ENCODE results near the gene QSOX1. TPM values are rescaled to one million over a fixed set of nuclear protein-coding genes. Genes with fewer than 3 reads are reported as not detected.
A peak's percentile ranks its signal among the peaks of the same experiment; 100 is the strongest.

The QSOX1 gene
- total RNA-seq, 4 donors from 2014 or later: 109 to 124 (median 119) TPM

DNA sequence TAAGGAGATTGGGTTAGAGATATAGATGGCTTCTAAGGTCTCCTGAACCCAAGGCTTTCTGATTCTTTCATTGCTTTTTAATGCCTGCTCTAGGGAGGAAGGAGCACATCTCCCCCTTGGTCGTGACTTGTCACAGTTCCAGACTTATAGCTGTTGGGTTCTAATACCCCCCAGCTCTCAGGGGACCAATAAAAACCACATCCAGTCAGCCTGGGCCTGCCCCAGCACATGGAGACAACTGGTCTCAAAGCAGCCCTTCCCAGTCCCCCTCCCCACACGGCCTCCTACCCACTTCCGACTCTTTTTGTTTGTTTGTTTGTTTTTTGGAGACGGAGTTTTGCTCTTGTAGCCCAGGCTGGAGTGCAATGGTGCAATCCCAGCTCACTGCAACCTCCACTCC is 23.3 kb downstream of the QSOX1 start:
- intact Hi-C loops (cut with DNase I; ENCODE audit: low total_unique reads): no loop called here
- in situ Hi-C loops (cut with MboI; ENCODE audit: low pct_ligation_motif_present in 1 of 4, low pct_unique_long_range_greater_than_20kb in 1 of 4, low sequenced_read_pairs in 3 of 4): loop anchor here in 2 of 4 donors (10.0 kb wide), 2 partner anchors 293 to 303 kb away; partner anchors contain the start of genes TOR1AIP1 (in 1 of the 2) and TOR1AIP2 (in 1 of the 2)
- Histone ChIP-seq H3K27me3 (no peaks in the 10 kb centered on the region), H3K27ac (no peak overlapping the region), H3K4me3 (no peak overlapping the region), H3K9me3 (no peaks in the 10 kb centered on the region), H3K36me3 (peaks cover 0 to 11% (median 0%) of the 10 kb centered on the region in 4 donors), H3K4me1 (peaks cover 5 to 12% (median 9%) of the 10 kb centered on the region in 4 donors)
- TF ChIP-seq, protein P1, sequence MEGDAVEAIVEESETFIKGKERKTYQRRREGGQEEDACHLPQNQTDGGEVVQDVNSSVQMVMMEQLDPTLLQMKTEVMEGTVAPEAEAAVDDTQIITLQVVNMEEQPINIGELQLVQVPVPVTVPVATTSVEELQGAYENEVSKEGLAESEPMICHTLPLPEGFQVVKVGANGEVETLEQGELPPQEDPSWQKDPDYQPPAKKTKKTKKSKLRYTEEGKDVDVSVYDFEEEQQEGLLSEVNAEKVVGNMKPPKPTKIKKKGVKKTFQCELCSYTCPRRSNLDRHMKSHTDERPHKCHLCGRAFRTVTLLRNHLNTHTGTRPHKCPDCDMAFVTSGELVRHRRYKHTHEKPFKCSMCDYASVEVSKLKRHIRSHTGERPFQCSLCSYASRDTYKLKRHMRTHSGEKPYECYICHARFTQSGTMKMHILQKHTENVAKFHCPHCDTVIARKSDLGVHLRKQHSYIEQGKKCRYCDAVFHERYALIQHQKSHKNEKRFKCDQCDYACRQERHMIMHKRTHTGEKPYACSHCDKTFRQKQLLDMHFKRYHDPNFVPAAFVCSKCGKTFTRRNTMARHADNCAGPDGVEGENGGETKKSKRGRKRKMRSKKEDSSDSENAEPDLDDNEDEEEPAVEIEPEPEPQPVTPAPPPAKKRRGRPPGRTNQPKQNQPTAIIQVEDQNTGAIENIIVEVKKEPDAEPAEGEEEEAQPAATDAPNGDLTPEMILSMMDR (IDR thresholded peaks at IDR 0.05): no peak
- TF ChIP-seq EP300 (IDR thresholded peaks at IDR 0.05; ENCODE audit: low read depth) (no peak), POLR2A (IDR thresholded peaks at IDR 0.05) (no peak), POLR2AphosphoS5 (IDR thresholded peaks at IDR 0.05) (no peak)
- no peak for DNase-seq
- WGBS, 2 donors (ENCODE audit: low coverage in 1 of 2): 81 to 85% methylated on average over 3 to 4 of the region's 4 CpGs

GRCh38 chr1:180178511-180179161 is 24.0 kb downstream of the QSOX1 start:
- Histone ChIP-seq H3K4me1 (peaks cover 2 to 9% (median 6%) of the 10 kb centered on the region in 4 donors), H3K36me3 (peaks cover 0 to 11% (median 0%) of the 10 kb centered on the region in 4 donors), H3K4me3 (no peak overlapping the region), H3K27me3 (no peaks in the 10 kb centered on the region), H3K27ac (no peak overlapping the region), H3K9me3 (no peaks in the 10 kb centered on the region)
- intact Hi-C loops (cut with DNase I; ENCODE audit: low total_unique reads) (no loop called here), in situ Hi-C loops (cut with MboI; ENCODE audit: low pct_ligation_motif_present in 1 of 4, low pct_unique_long_range_greater_than_20kb in 1 of 4, low sequenced_read_pairs in 3 of 4) (loop anchor here in 2 of 4 donors (10.0 kb wide), 2 partner anchors 294 to 304 kb away; partner anchors contain the start of genes TOR1AIP1 (in 1 of the 2) and TOR1AIP2 (in 1 of the 2))
- TF ChIP-seq POLR2A (IDR thresholded peaks at IDR 0.05): no peak
- TF ChIP-seq, protein P1 (IDR thresholded peaks at IDR 0.05): peak; percentile 89 to 98 (median 96)
- DNase-seq: peak; percentile 68
- whole genome bisulfite sequencing, 2 donors (ENCODE audit: low coverage in 1 of 2): 63% methylated on average over 12 of the region's 12 CpGs; no CpG with 5 or more reads in 1 of the 2 donors

GRCh38 chr1:180179162-180179957 is 24.7 kb downstream of the QSOX1 start:
- H3K27me3 ChIP-seq: no peaks in the 10 kb centered on the region
- intact Hi-C loops (cut with DNase I; ENCODE audit: low total_unique reads) (no loop called here), in situ Hi-C loops (cut with MboI; ENCODE audit: low pct_ligation_motif_present in 1 of 4, low pct_unique_long_range_greater_than_20kb in 1 of 4, low sequenced_read_pairs in 3 of 4) (loop anchor here in 2 of 4 donors (10.0 kb wide), 2 partner anchors 295 to 305 kb away; partner anchors contain the start of genes TOR1AIP1 (in 1 of the 2) and TOR1AIP2 (in 1 of the 2))
- H3K36me3 ChIP-seq: peaks cover 0 to 11% (median 0%) of the 10 kb centered on the region in 4 donors
- TF ChIP-seq EP300 (IDR thresholded peaks at IDR 0.05; ENCODE audit: low read depth): no peak
- TF ChIP-seq POLR2AphosphoS5 (IDR thresholded peaks at IDR 0.05): no peak
- no peak for TF ChIP-seq POLR2A (IDR thresholded peaks at IDR 0.05)
- TF ChIP-seq, protein P1 (IDR thresholded peaks at IDR 0.05): peak in 1 of 5 experiments; percentile 2
- peaks cover 0 to 3% (median 1%) of the 10 kb centered on the region in 4 donors for H3K4me1 ChIP-seq
- H3K27ac ChIP-seq: no peak overlapping the region
- 90% methylated on average over 12 of the region's 12 CpGs; no CpG with 5 or more reads in 1 of the 2 donors for WGBS, 2 donors (ENCODE audit: low coverage in 1 of 2)
- H3K4me3 ChIP-seq: no peak overlapping the region
- H3K9me3 ChIP-seq: no peaks in the 10 kb centered on the region
- no peak for DNase-seq

DNA sequence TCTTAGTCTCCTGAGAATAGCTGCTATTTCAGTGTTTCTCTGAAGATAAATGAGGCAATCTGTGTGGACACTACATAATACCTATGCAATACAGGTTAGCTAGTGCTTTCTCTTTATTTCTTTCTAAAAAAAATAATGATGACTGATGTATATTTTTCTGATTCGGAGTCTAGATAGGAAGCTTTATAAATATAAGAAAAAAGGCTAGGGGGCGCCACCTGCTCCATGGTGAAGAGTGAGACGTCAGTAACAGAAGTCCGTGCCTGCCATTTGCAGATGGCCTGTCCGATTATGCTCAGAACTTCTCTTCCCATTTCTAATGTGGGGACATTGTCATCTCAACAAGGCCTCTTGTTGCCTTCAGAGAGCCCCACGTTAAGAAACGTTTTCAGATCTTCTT is 26.4 kb downstream of the QSOX1 start:
- 79 to 80% methylated on average over 7 of the region's 7 CpGs for WGBS, 2 donors (ENCODE audit: low coverage in 1 of 2)
- Histone ChIP-seq H3K9me3 (no peaks in the 10 kb centered on the region), H3K4me1 (peaks cover 0 to 2% (median 0%) of the 10 kb centered on the region in 4 donors), H3K27ac (no peak overlapping the region), H3K4me3 (no peak overlapping the region), H3K27me3 (no peaks in the 10 kb centered on the region), H3K36me3 (peaks cover 0 to 11% (median 0%) of the 10 kb centered on the region in 4 donors)
- TF ChIP-seq POLR2A (IDR thresholded peaks at IDR 0.05): no peak
- TF ChIP-seq POLR2AphosphoS5 (IDR thresholded peaks at IDR 0.05): no peak
- no peak for TF ChIP-seq EP300 (IDR thresholded peaks at IDR 0.05; ENCODE audit: low read depth)
- TF ChIP-seq, protein P1 (IDR thresholded peaks at IDR 0.05): peak in 3 of 5 experiments; percentile 16 to 37 (median 26)
- in situ Hi-C loops (cut with MboI; ENCODE audit: low pct_ligation_motif_present in 1 of 4, low pct_unique_long_range_greater_than_20kb in 1 of 4, low sequenced_read_pairs in 3 of 4): no loop called here
- DNase-seq: no peak
- intact Hi-C loops (cut with DNase I; ENCODE audit: low total_unique reads): no loop called here

Data from transverse colon (tissue), 4 donors.